Measurements from ENCODE around the gene ARID3B. TPM values are rescaled to one million over a fixed set of nuclear protein-coding genes. Genes with fewer than 3 reads are reported as not detected.

The ARID3B gene
- total and polyA plus RNA-seq, 2 of the 4 experiments (the other 2 are of a cell fraction) = 2.5 to 5.0 TPM

- Histone ChIP-seq H3K4ac (ENCODE audit: low read depth, low read length) (peak overlapping the region; percentile 49), H2BK15ac (ENCODE audit: low read depth, low read length) (no peak overlapping the region), H4K8ac (ENCODE audit: low read depth in 2 of 2, low read length in 2 of 2) (peak overlapping the region; percentile 73 to 91; a peak in 3 of 4 replicates), H2AK5ac (ENCODE audit: low read depth, low read length) (0 out of 2 replicates have a peak overlapping the region, but pooled peaks have one; percentile 17), H3K23ac (ENCODE audit: low read depth, low read length) (no peak overlapping the region), H3K9ac (ENCODE audit: low read depth, low read length) (peak overlapping the region; percentile 73), H2BK120ac (ENCODE audit: low read depth, low read length) (0 out of 2 replicates have a peak overlapping the region, but pooled peaks have one; percentile 1), H3K18ac (ENCODE audit: low read depth, low read length) (0 out of 2 replicates have a peak overlapping the region, but pooled peaks have one; percentile 37), H3K4me1 (ENCODE audit: control insufficient read depth, insufficient read depth, low read length) (peaks cover 8% of the 10 kb centered on the region), H2BK20ac (ENCODE audit: low read depth, low read length) (no peak overlapping the region), H2AFZ (replicated peaks; ENCODE audit: low read length, poor library complexity) (peak overlapping the region; percentile 97), H2AK9ac (replicated peaks; ENCODE audit: low read depth, low read length, poor library complexity) (peak overlapping the region; percentile 3), H3K14ac (replicated peaks; ENCODE audit: low read depth, low read length) (peak overlapping the region; percentile 2), H3K4me2 (ENCODE audit: low read depth, low read length) (peak overlapping the region; percentile 91), H3K9me3 (ENCODE audit: control insufficient read depth, insufficient read depth, low read length) (no peaks in the 10 kb centered on the region), H3K4me3 (ENCODE audit: insufficient read depth, low read depth, low read length) (peak overlapping the region; percentile 93), H3K9me1 (ENCODE audit: insufficient read depth, low read length) (0 out of 2 replicates have a peak, but pooled peaks cover 2% of the 10 kb centered on the region), H3K27ac (ENCODE audit: insufficient read depth, low read length) (peak overlapping the region; percentile 22; the same call in 1 of the 2 replicates), H3K79me1 (ENCODE audit: low read depth in 1 of 2, low read length in 2 of 2) (peaks cover 0 to 34% of the 10 kb centered on the region in 2 experiments; a peak in 2 of 4 replicates), H3K27me3 (ENCODE audit: control insufficient read depth, insufficient read depth, low read length) (peaks cover 3% of the 10 kb centered on the region; the same call in 1 of the 2 replicates), H2BK5ac (ENCODE audit: low read depth, low read length, poor library complexity, severe bottlenecking) (no peak overlapping the region), H4K91ac (ENCODE audit: insufficient read depth, low read depth, low read length) (peak overlapping the region; percentile 17), H3K36me3 (ENCODE audit: control insufficient read depth, insufficient read depth, low read length) (peaks cover 2% of the 10 kb centered on the region), H3K56ac (ENCODE audit: extremely low read depth, insufficient read depth, low read length) (no peak overlapping the region), H4K5ac (ENCODE audit: low read depth, low read length) (peak overlapping the region; percentile 62), H4K20me1 (ENCODE audit: insufficient read depth, low read length) (peaks cover 31% of the 10 kb centered on the region)
- TF ChIP-seq RFX5 (IDR thresholded peaks at IDR 0.05; ENCODE audit: low read depth, low read length) = no peak
- 0 out of 2 replicates have a peak, but pooled peaks have one; percentile 75 for TF ChIP-seq MAZ (IDR thresholded peaks at IDR 0.05; ENCODE audit: borderline replicate concordance, low read depth, low read length)
- peak; percentile 2 for ATAC-seq (ENCODE audit: low read depth)
- DNase-seq = no peak
- 45% methylated on average over 4 of the region's 38 CpGs; no CpG with 5 or more reads in 1 of the 2 experiments for WGBS, 2 experiments (ENCODE audit: extremely low coverage in 2 of 2, insufficient read length in 1 of 2)
- dilution Hi-C loops (cut with HindIII; ENCODE audit: low sequenced_read_pairs, unreplicated experiment) = no loop called here
- intact Hi-C loops (cut with micrococcal nuclease) = no loop called here
- CTCF ChIA-PET = no interaction called here
- in situ Hi-C loops (cut with MboI; ENCODE audit: low sequenced_read_pairs) = no loop called here
- POLR2A ChIA-PET (ENCODE audit: unreplicated experiment) = no interaction called here
- no TSS peak for BruUV-seq (replicated peaks)
Measured at GRCh38 chr15:74613953-74614743, 73.1 kb downstream of the ARID3B start.

Data from IMR-90 (cell line).